SK-N-SH (cell line): ENCODE results near the gene DNAH7. TPM values are rescaled to one million over a fixed set of nuclear protein-coding genes. Genes with fewer than 3 reads are reported as not detected.
A peak's percentile ranks its signal among the peaks of the same experiment; 100 is the strongest.

Experiments used
- CTCF ChIA-PET: fragments of 300-600, 350-600 bp; formaldehyde crosslinking; extraction: SDS; loops from one replicate; lab custom pipeline; 2021; lab: Yijun Ruan, JAX
- POLR2A ChIA-PET: fragments of 350-600 bp; sonication (Branson Sonifier 250); formaldehyde crosslinking; extraction: SDS; loops from one replicate; lab custom pipeline; 2020; ENCODE audit warnings: antibody characterized with exemption, inconsistent platforms; lab: Yijun Ruan, JAX
- DNase-seq: peaks from one replicate; pipeline ENCODE4 v3.0.0; 2012
- H2AFZ ChIP-seq: fragments of 200-600 bp; sonication (generic); 2 replicates; pipeline ENCODE4 v1.8.1; 2016; ENCODE audit warnings: antibody characterized with exemption, mild to moderate bottlenecking, low read depth
- H3F3A ChIP-seq: fragments of 200-600 bp; sonication (generic); replicated peaks from 2 replicates; pipeline ENCODE3; 2016; ENCODE audit warnings: antibody characterized with exemption, mild to moderate bottlenecking; ENCODE audit not compliant: insufficient read depth
- H3K27ac ChIP-seq, 2 experiments: fragments of 200-500 bp in 1 of 2; fragments of 200-600 bp in 1 of 2; sonication (Bioruptor generic) in 1 of 2; sonication (generic), shearing (Covaris generic) in 1 of 2; 2 replicates each; pipeline versions ENCODE4 v1.5.1 to v1.6.1; 2014 to 2016; ENCODE audit warnings: low read depth in 2 of 2, inconsistent platforms in 1 of 2, low read length in 1 of 2, mild to moderate bottlenecking in 1 of 2, mixed read lengths in 1 of 2
- H3K27me3 ChIP-seq: fragments of 200-600 bp; sonication (generic), shearing (Covaris generic); 2 replicates; pipeline ENCODE4 v1.6.1; 2016; ENCODE audit warnings: mixed run types; ENCODE audit not compliant: insufficient read depth
- H3K36me3 ChIP-seq, 2 experiments: fragments of 200-500 bp in 1 of 2; fragments of 200-600 bp in 1 of 2; sonication (Bioruptor generic) in 1 of 2; sonication (generic) in 1 of 2; replicated peaks in 1 of 2; 2 replicates each; pipeline versions ENCODE3 to v1.5.1; 2014 to 2016; ENCODE audit warnings: low read length in 1 of 2, mild to moderate bottlenecking in 1 of 2; ENCODE audit not compliant: insufficient read depth in 2 of 2, control insufficient read depth in 1 of 2
- H3K4me1 ChIP-seq, 2 experiments: fragments of 200-500 bp in 1 of 2; fragments of 200-600 bp in 1 of 2; sonication (Bioruptor generic) in 1 of 2; sonication (generic), shearing (Covaris generic) in 1 of 2; 2 replicates each; pipeline versions ENCODE4 v1.5.1 to v1.6.1; 2014 to 2016; ENCODE audit warnings: low read depth in 1 of 2, low read length in 1 of 2, mixed run types in 1 of 2; ENCODE audit not compliant: insufficient read depth in 2 of 2, control insufficient read depth in 1 of 2
- H3K4me2 ChIP-seq: fragments of 200-600 bp; sonication (generic), shearing (Covaris generic); 2 replicates; pipeline ENCODE4 v1.6.1; 2017; ENCODE audit warnings: mixed run types
- H3K4me3 ChIP-seq, 2 experiments: fragments of 200-500 bp in 1 of 2; fragments of 200-600 bp in 1 of 2; sonication (Bioruptor generic) in 1 of 2; sonication (generic), shearing (Covaris generic) in 1 of 2; 2 replicates each; pipeline versions ENCODE4 v1.5.1 to v1.8.1; 2014 to 2016; ENCODE audit warnings: low read depth in 2 of 2, inconsistent platforms in 1 of 2, low read length in 1 of 2, mild to moderate bottlenecking in 1 of 2, mixed read lengths in 1 of 2, moderate library complexity in 1 of 2
- H3K79me2 ChIP-seq: fragments of 200-600 bp; sonication (generic); 2 replicates; pipeline ENCODE4 v1.8.1; 2017; ENCODE audit warnings: mild to moderate bottlenecking; ENCODE audit not compliant: insufficient read depth
- H3K9ac ChIP-seq: fragments of 200-600 bp; sonication (generic); 2 replicates; pipeline ENCODE4 v1.6.1; 2017; ENCODE audit warnings: mixed run types
- H3K9me2 ChIP-seq: fragments of 200-600 bp; sonication (generic); 2 replicates; pipeline ENCODE4 v1.6.1; 2017; ENCODE audit warnings: mixed run types
- H3K9me3 ChIP-seq: fragments of 200-600 bp; sonication (generic); 2 replicates; pipeline ENCODE4 v1.6.1; 2017; ENCODE audit warnings: mixed run types, mild to moderate bottlenecking, moderate library complexity
- H4K20me1 ChIP-seq: fragments of 200-600 bp; sonication (generic); 2 replicates; pipeline ENCODE4 v1.6.1; 2017; ENCODE audit warnings: mild to moderate bottlenecking, mixed run types; ENCODE audit not compliant: insufficient read depth
- CTCF ChIP-seq: fragments of 200-600 bp; sonication (generic); IDR thresholded peaks from 2 replicates; pipeline ENCODE4 v1.6.1; 2017; ENCODE audit warnings: antibody characterized with exemption, mild to moderate bottlenecking, moderate library complexity
- EP300 ChIP-seq, 2 experiments: IDR thresholded peaks; 2 replicates each; pipeline versions ENCODE4 v1.4.0 to v1.6.1; 2012; ENCODE audit warnings: borderline replicate concordance in 1 of 2, low read depth in 1 of 2, low read length in 1 of 2
- FOXJ3 ChIP-seq: sonication (generic); formaldehyde crosslinking; IDR thresholded peaks from 2 replicates; pipeline ENCODE4 v1.5.1; 2020; ENCODE audit warnings: mild to moderate bottlenecking, missing genetic modification reagents
- MAX ChIP-seq: IDR thresholded peaks from 2 replicates; pipeline ENCODE4 v1.4.0; 2012; ENCODE audit warnings: low read depth
- NRF1 ChIP-seq: IDR thresholded peaks from 2 replicates; pipeline ENCODE4 v1.6.1; 2012; ENCODE audit warnings: low read depth, mild to moderate bottlenecking, low read length
- RAD21 ChIP-seq: IDR thresholded peaks from 2 replicates; pipeline ENCODE4 v1.6.1; 2012; ENCODE audit warnings: mild to moderate bottlenecking, low read length
- REST ChIP-seq: IDR thresholded peaks from 2 replicates; pipeline ENCODE4 v1.6.1; 2012; ENCODE audit warnings: mild to moderate bottlenecking, low read depth, low read length, moderate library complexity
- RFX5 ChIP-seq: IDR thresholded peaks from 2 replicates; pipeline ENCODE4 v1.6.1; 2012; ENCODE audit warnings: mild to moderate bottlenecking, improper control_type of control experiment, low read length
- SMC3 ChIP-seq: IDR thresholded peaks from 2 replicates; pipeline ENCODE4 v1.6.1; 2012; ENCODE audit warnings: low read depth, low read length, improper control_type of control experiment
- USF2 ChIP-seq: fragments of 150-350 bp; IDR thresholded peaks from 2 replicates; pipeline ENCODE4 v1.6.1; 2017; ENCODE audit warnings: antibody characterized with exemption, low read length, low read depth, borderline replicate concordance
- YY1 ChIP-seq: IDR thresholded peaks from 2 replicates; pipeline ENCODE4 v1.4.0; 2012; ENCODE audit warnings: low read depth, mild to moderate bottlenecking
- ZBTB33 ChIP-seq: IDR thresholded peaks from 2 replicates; pipeline ENCODE4 v1.4.0; 2012; ENCODE audit warnings: low read depth, borderline replicate concordance
- WGBS: methylation state at CpG from one replicate; pipeline ENCODE4 v1.1.6; 2017; ENCODE audit warnings: low lambda C conversion rate; 5-methylcytosine and 5-hydroxymethylcytosine counted together
- polyA plus RNA-seq, 3 experiments: library from polyadenylated mRNA; depleted of rRNA; stranded (reverse); fragments of >200 nt; gene quantifications; 2 replicates each; pipeline ENCODE4 v1.2.3, GENCODE V29; 2012

Gene DNAH7
- polyA plus RNA-seq, 1 of the 3 experiments (the other 2 are of a cell fraction): 1.2 TPM

GRCh38 chr2:195820867-195821565, 247.6 kb downstream of the DNAH7 start (continued):
- TF ChIP-seq REST: no peak

- ChIA-PET POLR2A (no interaction called here), CTCF (no interaction called here)
- DNase-seq: no peak
- Histone ChIP-seq H3K9ac (no peak overlapping the region), H3K9me2 (no peaks in the 10 kb centered on the region), H3K27ac (peak overlapping the region in 1 of 2 experiments; percentile 32; a peak in 2 of 4 replicates), H3K9me3 (no peaks in the 10 kb centered on the region), H3K27me3 (no peaks in the 10 kb centered on the region), H3K36me3 (no peaks in the 10 kb centered on the region), H4K20me1 (no peaks in the 10 kb centered on the region), H3K4me2 (no peak overlapping the region), H2AFZ (no peak overlapping the region), H3K79me2 (no peaks in the 10 kb centered on the region; the same call in 1 of the 2 replicates), H3K4me1 (0 out of 4 replicates have a peak, but pooled peaks cover 0 to 4% of the 10 kb centered on the region in 2 experiments), H3F3A (no peaks in the 10 kb centered on the region), H3K4me3 (no peak overlapping the region)
- WGBS: 91% methylated on average over 3 of the region's 3 CpGs
- TF ChIP-seq RAD21: no peak
- TF ChIP-seq SMC3: no peak
- no peak for TF ChIP-seq RFX5
- TF ChIP-seq CTCF: no peak
- TF ChIP-seq ZBTB33: no peak
- TF ChIP-seq YY1: no peak
- TF ChIP-seq NRF1: no peak
- no peak for TF ChIP-seq MAX
- no peak for TF ChIP-seq EP300 (IDR thresholded peaks at IDR 0.05; ENCODE audit: borderline replicate concordance in 1 of 2, low read depth in 1 of 2, low read length in 1 of 2)
- no peak for TF ChIP-seq FOXJ3 (CRISPR knock-in tag)
- TF ChIP-seq USF2: no peak
Measured at GRCh38 chr2:195820373-195820772, 248.3 kb downstream of the DNAH7 start.
